Embryonic facial prominence (tissue), 1 donor: ENCODE results near the gene ELAVL2.

ENCODE experiments used
- DNase-seq: peaks from one replicate; pipeline ENCODE4 v3.0.0-alpha.2; 2016; ENCODE audit errors: extremely low spot score

Gene ELAVL2

GRCh38 chr9:23769307-23769935, 56.6 kb downstream of the ELAVL2 start:
- DNase-seq, result peak; percentile 40

- DNase-seq, result no peak
Observed at GRCh38 chr9:23768861-23769260, 57.2 kb downstream of the ELAVL2 start.

DNA sequence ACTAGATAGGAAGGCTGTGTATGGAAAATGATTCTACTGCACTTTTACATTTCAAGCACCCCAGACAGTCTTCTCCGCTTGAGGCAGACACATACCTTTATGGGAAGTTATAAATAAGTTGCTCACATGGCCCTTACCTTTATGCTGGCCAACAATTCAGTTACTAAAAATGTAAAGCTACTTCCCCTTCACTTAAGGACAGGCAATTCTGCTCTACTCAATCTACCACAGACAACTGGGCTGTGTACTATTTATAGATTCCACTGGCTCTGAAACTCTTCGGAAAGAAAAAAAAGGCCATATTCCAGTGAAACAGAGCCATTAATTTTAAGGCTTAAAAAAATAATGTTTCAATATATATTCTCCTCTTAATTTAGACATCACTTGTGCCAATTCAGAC, 59.4 kb downstream of the ELAVL2 start:
- DNase-seq, result no peak

DNA sequence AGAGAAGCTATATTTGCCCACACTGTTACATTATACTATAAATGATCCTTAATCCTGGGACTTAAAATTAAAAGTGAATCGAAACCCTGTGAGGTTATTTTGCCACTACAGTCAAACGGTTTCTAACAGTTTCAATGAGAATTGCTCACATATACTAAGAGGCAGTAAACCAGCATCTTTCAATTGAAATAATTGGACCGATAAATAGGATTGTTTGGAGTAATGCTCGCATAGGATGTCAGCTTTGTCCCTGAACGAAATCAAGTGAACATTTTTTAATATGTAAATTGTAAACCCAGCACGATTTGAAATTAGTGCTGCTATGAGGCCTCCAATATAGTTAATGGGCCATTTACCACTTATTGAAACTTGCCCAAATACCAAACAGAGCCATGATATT, 60.5 kb downstream of the ELAVL2 start:
- no peak for DNase-seq

GRCh38 chr9:23764219-23764618, 61.8 kb downstream of the ELAVL2 start:
- no peak for DNase-seq

DNA sequence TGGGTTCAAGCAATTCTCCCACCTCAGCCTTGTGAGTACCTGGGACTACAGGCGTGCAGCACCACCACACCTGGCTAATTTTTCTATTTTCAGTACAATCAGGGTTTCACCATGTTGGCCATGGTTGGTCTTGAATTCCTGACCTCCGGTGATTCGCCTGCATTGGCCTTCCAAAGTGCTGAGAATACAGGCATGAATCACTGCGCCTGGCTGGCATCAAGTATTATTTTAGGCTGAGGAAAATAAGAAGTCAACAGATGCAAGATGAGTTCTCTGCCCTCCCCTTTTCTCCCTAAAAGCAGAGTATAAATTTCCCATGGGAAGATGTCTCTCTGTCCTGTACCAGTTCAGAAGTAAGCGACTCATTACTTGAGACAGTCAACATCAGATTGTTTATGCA, 71.5 kb downstream of the ELAVL2 start:
- DNase-seq, result no peak

DNA sequence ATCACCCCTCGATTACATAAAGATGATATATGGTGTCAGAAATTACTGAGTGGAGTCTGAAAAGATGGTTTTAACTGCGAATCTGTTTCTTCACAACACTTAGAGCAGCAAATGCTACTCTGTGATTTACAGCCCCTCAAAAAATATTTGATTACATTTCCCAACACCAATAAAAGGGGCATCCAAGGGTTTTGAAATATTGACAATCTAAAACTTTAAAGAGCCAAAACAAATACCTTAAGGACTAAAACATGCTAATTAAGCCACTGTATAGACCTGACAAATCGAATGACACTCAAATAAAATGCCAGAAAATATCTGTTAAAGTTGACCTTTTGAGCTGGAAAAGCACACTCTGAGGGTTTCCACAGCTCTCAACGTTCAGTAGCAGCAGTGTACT, 73.2 kb downstream of the ELAVL2 start:
- DNase-seq, result no peak

DNA sequence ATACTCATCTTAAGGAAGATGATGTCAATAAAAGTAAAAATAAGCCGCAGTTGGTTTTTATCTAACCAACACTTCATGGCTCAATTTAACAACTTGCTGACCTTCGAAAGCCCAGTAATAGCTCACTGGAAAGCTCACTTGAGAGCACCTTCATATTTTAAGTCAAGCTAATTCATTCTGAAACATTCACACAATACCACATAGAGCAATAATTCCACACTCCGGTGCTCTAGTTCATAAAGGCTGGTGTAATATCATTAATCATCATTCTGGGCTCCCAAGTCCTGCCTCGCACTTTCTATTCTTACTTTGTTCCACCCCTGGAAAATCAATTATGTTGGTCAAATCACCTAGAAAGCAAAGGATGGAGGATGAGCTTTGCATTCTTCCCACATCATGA, 74.4 kb downstream of the ELAVL2 start:
- no peak for DNase-seq

GRCh38 chr9:23750808-23751207, 75.2 kb downstream of the ELAVL2 start:
- no peak for DNase-seq

GRCh38 chr9:23747088-23748075, 78.7 kb downstream of the ELAVL2 start:
- DNase-seq, result no peak

GRCh38 chr9:23746317-23746716, 79.7 kb downstream of the ELAVL2 start:
- no peak for DNase-seq

DNA sequence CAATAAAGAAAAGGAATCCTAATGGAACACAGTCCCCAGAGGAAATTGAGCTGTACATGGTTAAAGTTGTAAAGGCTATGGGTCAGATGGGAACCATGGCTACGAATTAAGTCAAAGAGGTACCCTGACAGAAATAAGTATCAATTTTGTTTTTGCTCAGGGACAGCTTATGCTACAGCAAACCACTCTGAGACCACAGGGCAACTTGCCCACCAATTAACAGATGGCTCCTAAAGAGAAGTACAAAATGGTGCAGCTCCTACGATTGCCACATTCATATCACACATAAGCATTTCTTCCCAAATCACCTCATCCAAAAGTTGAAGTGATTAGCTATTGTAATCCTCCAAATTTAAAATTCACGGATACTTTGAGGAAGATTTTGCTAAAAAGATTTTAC, 83.0 kb downstream of the ELAVL2 start:
- DNase-seq, result no peak

- no peak for DNase-seq
Observed at GRCh38 chr9:23741351-23741750, 84.7 kb downstream of the ELAVL2 start.

DNA sequence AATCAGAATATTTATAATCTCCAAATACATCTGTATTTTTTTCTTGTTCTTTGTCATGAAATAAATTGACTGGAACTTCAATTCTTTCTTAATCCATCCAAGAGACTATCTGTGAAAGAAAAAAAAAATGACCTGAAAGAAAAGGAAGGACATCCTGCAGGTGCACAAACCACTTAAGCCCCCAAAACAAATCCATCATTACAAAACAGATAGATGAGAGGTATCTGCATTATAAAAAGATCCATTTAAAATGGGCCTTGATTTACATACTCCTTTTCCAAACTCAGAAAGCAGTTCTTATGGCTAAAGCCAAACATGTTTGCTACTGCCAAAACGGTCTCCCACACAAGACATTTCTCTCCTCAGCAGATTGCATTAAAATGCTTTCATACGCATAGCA, 85.5 kb downstream of the ELAVL2 start:
- DNase-seq, result no peak

- no peak for DNase-seq
Observed at GRCh38 chr9:23739753-23740152, 86.3 kb downstream of the ELAVL2 start.

DNA sequence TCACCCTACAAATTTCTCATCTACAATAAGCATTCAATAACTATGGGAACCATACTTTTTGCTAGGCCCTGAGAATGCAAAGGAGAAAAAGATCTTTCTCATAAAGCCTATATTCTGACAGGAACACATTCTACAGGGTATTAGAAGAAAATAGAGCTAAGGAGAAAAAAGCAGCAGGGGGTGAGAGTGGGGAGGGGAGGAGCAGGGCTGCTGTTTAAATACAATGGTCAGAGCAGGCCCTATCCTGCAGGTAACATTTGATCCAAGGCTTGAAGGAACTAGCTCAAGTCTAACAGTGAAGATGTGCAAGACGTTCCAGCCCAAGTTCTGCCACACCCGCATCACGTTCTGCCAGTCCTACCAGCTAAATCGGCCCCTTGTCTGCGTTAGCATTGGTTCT, 89.7 kb downstream of the ELAVL2 start:
- no peak for DNase-seq

DNA sequence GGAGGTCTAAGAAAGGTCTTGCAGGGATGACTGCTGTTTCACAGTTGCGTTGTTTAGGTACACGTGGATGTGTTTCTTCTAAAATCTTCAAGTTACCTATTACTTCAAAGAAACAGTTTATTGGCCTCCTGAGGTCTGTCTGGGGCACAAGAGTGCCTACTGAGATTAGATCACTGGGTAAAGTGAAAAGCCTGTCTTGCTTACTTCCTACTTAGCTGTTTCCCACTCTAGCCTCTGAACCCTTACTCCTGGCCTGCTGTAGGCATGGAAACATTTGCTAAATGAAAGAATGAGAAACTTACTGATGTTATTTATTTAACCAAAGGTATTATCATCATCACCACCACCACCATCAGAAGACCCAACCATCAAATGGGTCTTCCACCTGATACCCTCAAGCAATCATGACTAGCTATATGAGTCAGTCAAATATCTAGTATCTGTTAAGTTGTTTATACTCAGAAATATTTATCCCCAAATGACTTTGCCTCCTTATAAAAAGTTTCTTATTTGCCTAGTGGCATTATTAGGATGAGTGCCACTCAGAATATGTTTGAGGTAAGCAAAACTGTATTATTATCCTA, 92.5 kb downstream of the ELAVL2 start:
- DNase-seq, result no peak

- DNase-seq, result no peak
Observed at GRCh38 chr9:23731353-23731752, 94.7 kb downstream of the ELAVL2 start.

DNA sequence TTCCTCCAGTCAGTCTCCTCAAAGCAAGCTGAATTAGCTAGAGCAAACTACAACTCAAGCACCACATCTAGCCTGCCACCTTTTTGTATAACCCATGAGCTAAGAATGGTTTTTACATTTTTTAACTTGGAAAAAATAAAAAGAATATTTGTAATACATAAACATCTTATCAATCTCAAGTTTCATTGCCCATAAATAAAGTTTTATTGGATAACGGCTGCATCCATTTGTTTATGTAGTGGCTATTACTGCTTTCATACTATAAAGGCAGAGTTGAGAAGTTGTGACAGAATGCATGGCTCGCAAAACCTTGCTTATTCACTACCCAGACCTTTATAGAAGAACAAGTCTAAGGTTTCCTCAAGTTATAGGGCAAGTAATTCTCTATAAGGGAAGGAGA, 95.7 kb downstream of the ELAVL2 start:
- no peak for DNase-seq

- DNase-seq, result no peak
Observed at GRCh38 chr9:23728736-23729135, 97.3 kb downstream of the ELAVL2 start.

GRCh38 chr9:23725279-23725946, 100.6 kb downstream of the ELAVL2 start:
- no peak for DNase-seq

DNA sequence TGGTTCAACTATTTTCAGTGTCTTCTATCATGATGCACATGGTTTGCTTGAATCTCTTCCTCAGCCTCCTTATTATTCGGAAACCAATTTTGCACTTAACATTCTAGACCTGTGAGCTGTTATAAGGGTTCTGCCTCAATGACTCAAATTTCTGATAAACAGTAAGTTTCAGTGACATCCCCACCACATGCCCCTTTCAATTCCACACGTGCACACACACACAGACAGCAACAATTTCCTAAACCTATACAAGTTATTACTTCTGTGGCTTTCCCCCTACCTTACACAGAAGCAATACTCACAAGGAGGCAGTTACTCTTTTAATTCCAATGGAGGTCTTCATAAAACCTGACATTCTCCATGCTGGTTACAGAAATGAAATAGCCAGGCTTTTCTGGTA, 102.4 kb downstream of the ELAVL2 start:
- DNase-seq, result no peak
